Measurements from ENCODE around the gene LRRTM4. TPM values are rescaled to one million over a fixed set of nuclear protein-coding genes. Genes with fewer than 3 reads are reported as not detected.

Gene LRRTM4
- polyA plus RNA-seq, 1 experiment, result not detected

- no peak for DNase-seq (ENCODE audit: low read depth)
- Histone ChIP-seq H3K27me3 (ENCODE audit: control insufficient read depth, insufficient read depth, low read length) (no peaks in the 10 kb centered on the region), H3K36me3 (ENCODE audit: control insufficient read depth, insufficient read depth, low read length) (no peaks in the 10 kb centered on the region), H3K4me3 (ENCODE audit: low read depth, low read length) (no peak overlapping the region)
- no peak for TF ChIP-seq CTCF (IDR thresholded peaks at IDR 0.05; ENCODE audit: insufficient read depth, low read depth, low read length)
- ChIA-PET POLR2A (no interaction called here), CTCF (no interaction called here)
Observed at GRCh38 chr2:76829374-76830234, 692.6 kb downstream of the LRRTM4 start.

- CTCF ChIA-PET, result interaction anchor here (0.8 kb wide), 1 partner anchor 629 kb away, joined by 3 read pairs; no protein-coding TSS in a partner anchor
- TF ChIP-seq CTCF (IDR thresholded peaks at IDR 0.05; ENCODE audit: insufficient read depth, low read depth, low read length), result no peak
Observed at GRCh38 chr2:76826691-76827090, 695.5 kb downstream of the LRRTM4 start.

DNA sequence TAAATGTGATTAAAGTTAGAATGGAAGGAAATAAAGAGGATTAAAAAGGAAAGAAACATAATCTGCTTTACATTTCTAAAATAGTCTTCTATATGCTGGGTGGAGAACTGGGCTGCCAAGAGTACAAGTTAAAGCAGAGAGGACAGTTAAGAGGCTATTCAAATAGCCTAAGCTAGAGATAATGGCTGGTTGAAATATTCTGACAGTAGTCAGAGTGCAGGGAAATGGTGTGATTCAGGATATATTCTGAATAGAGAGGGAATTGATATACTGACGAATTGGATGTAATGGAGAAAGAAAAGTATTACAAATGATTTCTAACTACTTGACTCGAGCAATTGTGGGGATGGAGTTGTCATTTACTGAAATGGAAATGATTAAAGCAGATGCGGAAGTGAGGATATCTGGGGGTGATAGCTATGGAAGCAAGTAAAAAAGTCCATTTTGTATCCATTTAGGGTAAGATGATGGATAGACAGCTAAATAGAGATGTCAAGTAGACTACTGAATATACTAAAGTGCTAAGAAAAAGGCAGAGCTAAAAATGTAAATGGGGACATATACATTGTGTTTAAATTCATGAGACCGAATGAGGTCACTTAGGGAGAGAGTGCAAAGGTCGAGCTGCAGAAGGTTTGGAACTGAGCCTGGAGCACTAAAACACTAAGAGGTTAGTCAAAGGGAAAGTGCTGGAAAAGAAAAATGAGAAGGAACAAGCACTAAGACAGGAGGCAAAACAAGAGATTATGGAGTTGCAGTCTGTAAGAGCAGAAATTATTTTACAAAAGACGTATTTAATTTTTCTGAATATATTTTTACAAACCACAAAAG, 696.8 kb downstream of the LRRTM4 start:
- Histone ChIP-seq H3K4me3 (ENCODE audit: low read depth, low read length) (no peak overlapping the region), H3K36me3 (ENCODE audit: control insufficient read depth, insufficient read depth, low read length) (no peaks in the 10 kb centered on the region), H3K27me3 (ENCODE audit: control insufficient read depth, insufficient read depth, low read length) (no peaks in the 10 kb centered on the region)
- ChIA-PET POLR2A (no interaction called here), CTCF (no interaction called here)
- TF ChIP-seq CTCF (IDR thresholded peaks at IDR 0.05; ENCODE audit: insufficient read depth, low read depth, low read length), result no peak
- no peak for DNase-seq (ENCODE audit: low read depth)

More at GRCh38 chr2:76826691-76827090, 695.5 kb downstream of the LRRTM4 start:
- no peak for DNase-seq (ENCODE audit: low read depth)
- POLR2A ChIA-PET, result no interaction called here
- no peak overlapping the region for H3K4me3 ChIP-seq (ENCODE audit: low read depth, low read length)
- H3K36me3 ChIP-seq (ENCODE audit: control insufficient read depth, insufficient read depth, low read length), result no peaks in the 10 kb centered on the region
- H3K27me3 ChIP-seq (ENCODE audit: control insufficient read depth, insufficient read depth, low read length), result no peaks in the 10 kb centered on the region

GRCh38 chr2:76821731-76822130, 700.4 kb downstream of the LRRTM4 start:
- Histone ChIP-seq H3K4me3 (ENCODE audit: low read depth, low read length) (no peak overlapping the region), H3K27me3 (ENCODE audit: control insufficient read depth, insufficient read depth, low read length) (no peaks in the 10 kb centered on the region), H3K36me3 (ENCODE audit: control insufficient read depth, insufficient read depth, low read length) (no peaks in the 10 kb centered on the region)
- ChIA-PET CTCF (interaction anchor here (0.7 to 0.8 kb wide), 2 partner anchors 11 to 55 kb away, joined by 3 to 5 read pairs; no protein-coding TSS in a partner anchor), POLR2A (no interaction called here)
- TF ChIP-seq CTCF (IDR thresholded peaks at IDR 0.05; ENCODE audit: insufficient read depth, low read depth, low read length), result no peak
- DNase-seq (ENCODE audit: low read depth), result no peak

DNA sequence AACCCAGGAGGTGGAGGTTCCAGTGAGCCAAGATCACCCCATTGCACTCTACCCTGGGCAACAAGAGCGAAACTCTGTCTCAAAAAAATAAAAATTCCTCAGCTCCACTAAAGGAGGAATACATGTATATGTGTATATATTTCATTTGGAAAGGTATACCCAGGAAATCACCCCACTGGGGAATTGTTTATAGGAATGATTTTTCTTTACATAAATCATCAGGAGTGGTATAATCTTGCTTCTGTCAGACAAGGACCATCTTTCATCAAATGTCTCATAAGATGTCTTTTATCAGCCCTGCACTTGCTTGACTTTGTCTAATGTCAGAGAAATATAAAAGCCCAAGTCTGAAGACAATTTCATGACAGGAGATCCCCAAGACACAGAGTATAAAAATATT, 709.1 kb downstream of the LRRTM4 start:
- TF ChIP-seq CTCF (IDR thresholded peaks at IDR 0.05; ENCODE audit: insufficient read depth, low read depth, low read length), result no peak
- Histone ChIP-seq H3K36me3 (ENCODE audit: control insufficient read depth, insufficient read depth, low read length) (no peaks in the 10 kb centered on the region), H3K4me3 (ENCODE audit: low read depth, low read length) (no peak overlapping the region), H3K27me3 (ENCODE audit: control insufficient read depth, insufficient read depth, low read length) (no peaks in the 10 kb centered on the region)
- POLR2A ChIA-PET, result no interaction called here
- DNase-seq (ENCODE audit: low read depth), result no peak
- CTCF ChIA-PET, result no interaction called here

Measured in BJ (cell line).